ENCODE measurements around the gene CEP97. TPM values are rescaled to one million over a fixed set of nuclear protein-coding genes. Genes with fewer than 3 reads are reported as not detected.
A peak's percentile ranks its signal among the peaks of the same experiment; 100 is the strongest.

The CEP97 gene
- total RNA-seq, 1 donor from 2014 or later: 25.1 TPM

- H3K9me3 Mint-ChIP-seq (ENCODE audit: unreplicated experiment): no peaks in the 10 kb centered on the region
- no peaks in the 10 kb centered on the region for H3K36me3 Mint-ChIP-seq (ENCODE audit: unreplicated experiment)
- no peaks in the 10 kb centered on the region for H3K27me3 Mint-ChIP-seq (ENCODE audit: unreplicated experiment)
- H3K4me3 Mint-ChIP-seq (ENCODE audit: unreplicated experiment): no peak overlapping the region
- DNase-seq: no peak
- no peaks in the 10 kb centered on the region for H3K4me1 Mint-ChIP-seq (ENCODE audit: low read depth, unreplicated experiment)
- TF ChIP-seq CTCF (IDR thresholded peaks at IDR 0.05; ENCODE audit: partially characterized antibody, unreplicated experiment): no peak
- H3K27ac Mint-ChIP-seq (ENCODE audit: unreplicated experiment): no peak overlapping the region
Observed at GRCh38 chr3:101806491-101806890, 82.1 kb downstream of the CEP97 start.

GRCh38 chr3:101807888-101808287, 83.5 kb downstream of the CEP97 start:
- DNase-seq: no peak
- H3K27me3 Mint-ChIP-seq (ENCODE audit: unreplicated experiment): no peaks in the 10 kb centered on the region
- TF ChIP-seq CTCF (IDR thresholded peaks at IDR 0.05; ENCODE audit: partially characterized antibody, unreplicated experiment): no peak
- no peaks in the 10 kb centered on the region for H3K4me1 Mint-ChIP-seq (ENCODE audit: low read depth, unreplicated experiment)
- H3K27ac Mint-ChIP-seq (ENCODE audit: unreplicated experiment): no peak overlapping the region
- H3K4me3 Mint-ChIP-seq (ENCODE audit: unreplicated experiment): no peak overlapping the region
- H3K36me3 Mint-ChIP-seq (ENCODE audit: unreplicated experiment): no peaks in the 10 kb centered on the region
- no peaks in the 10 kb centered on the region for H3K9me3 Mint-ChIP-seq (ENCODE audit: unreplicated experiment)

GRCh38 chr3:101809178-101810021, 85.0 kb downstream of the CEP97 start:
- Mint-ChIP-seq H3K27me3 (ENCODE audit: unreplicated experiment) (no peaks in the 10 kb centered on the region), H3K36me3 (ENCODE audit: unreplicated experiment) (no peaks in the 10 kb centered on the region), H3K4me1 (ENCODE audit: low read depth, unreplicated experiment) (no peaks in the 10 kb centered on the region), H3K9me3 (ENCODE audit: unreplicated experiment) (no peaks in the 10 kb centered on the region), H3K4me3 (ENCODE audit: unreplicated experiment) (no peak overlapping the region), H3K27ac (ENCODE audit: unreplicated experiment) (no peak overlapping the region)
- TF ChIP-seq CTCF (IDR thresholded peaks at IDR 0.05; ENCODE audit: partially characterized antibody, unreplicated experiment): peak; percentile 74
- no peak for DNase-seq

GRCh38 chr3:101810022-101810418, 85.6 kb downstream of the CEP97 start:
- Mint-ChIP-seq H3K4me3 (ENCODE audit: unreplicated experiment) (no peak overlapping the region), H3K27ac (ENCODE audit: unreplicated experiment) (no peak overlapping the region), H3K9me3 (ENCODE audit: unreplicated experiment) (no peaks in the 10 kb centered on the region), H3K27me3 (ENCODE audit: unreplicated experiment) (no peaks in the 10 kb centered on the region), H3K4me1 (ENCODE audit: low read depth, unreplicated experiment) (no peaks in the 10 kb centered on the region), H3K36me3 (ENCODE audit: unreplicated experiment) (no peaks in the 10 kb centered on the region)
- TF ChIP-seq CTCF (IDR thresholded peaks at IDR 0.05; ENCODE audit: partially characterized antibody, unreplicated experiment): no peak
- DNase-seq: no peak

- no peak for TF ChIP-seq CTCF (IDR thresholded peaks at IDR 0.05; ENCODE audit: partially characterized antibody, unreplicated experiment)
- H3K4me3 Mint-ChIP-seq (ENCODE audit: unreplicated experiment): no peak overlapping the region
Observed at GRCh38 chr3:101811875-101812274, 87.5 kb downstream of the CEP97 start.

More at GRCh38 chr3:101811875-101812274, 87.5 kb downstream of the CEP97 start:
- H3K9me3 Mint-ChIP-seq (ENCODE audit: unreplicated experiment): no peaks in the 10 kb centered on the region
- H3K4me1 Mint-ChIP-seq (ENCODE audit: low read depth, unreplicated experiment): peaks cover 1% of the 10 kb centered on the region
- DNase-seq: no peak
- no peaks in the 10 kb centered on the region for H3K36me3 Mint-ChIP-seq (ENCODE audit: unreplicated experiment)
- no peaks in the 10 kb centered on the region for H3K27me3 Mint-ChIP-seq (ENCODE audit: unreplicated experiment)
- H3K27ac Mint-ChIP-seq (ENCODE audit: unreplicated experiment): no peak overlapping the region
